ENCODE data around the gene RAD9B. TPM values are rescaled to one million over a fixed set of nuclear protein-coding genes. Genes with fewer than 3 reads are reported as not detected.

RAD9B gene
- total RNA-seq, 1 donor from 2014 or later: 0.64 TPM

DNA sequence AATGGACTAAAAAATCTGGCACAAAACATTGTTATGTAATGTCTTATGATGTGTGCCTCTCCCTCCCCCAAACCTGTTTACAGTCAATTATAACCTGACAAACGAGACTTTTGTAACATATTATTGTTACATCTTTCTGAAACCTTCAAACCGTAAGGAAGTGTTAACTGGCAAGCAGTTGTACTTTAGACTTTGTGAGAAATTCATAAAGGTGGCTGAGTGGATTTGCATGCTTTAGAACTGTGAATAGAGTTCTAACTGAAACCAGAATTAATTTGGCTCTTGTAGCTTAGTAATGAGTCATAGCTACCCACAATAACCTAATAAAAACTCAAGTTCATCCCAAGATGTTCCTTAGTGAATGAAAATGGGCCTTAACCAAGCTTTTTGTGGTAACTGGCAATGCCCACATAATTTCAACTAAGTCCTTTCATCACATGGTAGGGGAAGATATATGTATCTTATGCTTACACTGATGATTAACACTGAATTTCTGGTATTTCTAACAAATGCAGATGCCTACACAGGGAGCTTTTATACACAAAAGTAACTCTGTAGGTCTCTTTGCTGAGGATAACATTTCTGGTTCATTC lies 29.7 kb downstream of the RAD9B start:
- Mint-ChIP-seq H3K4me3 (ENCODE audit: unreplicated experiment) (no peak overlapping the region), H3K27me3 (ENCODE audit: unreplicated experiment) (no peaks in the 10 kb centered on the region), H3K36me3 (ENCODE audit: unreplicated experiment) (peaks cover 12% of the 10 kb centered on the region), H3K4me1 (ENCODE audit: unreplicated experiment) (no peaks in the 10 kb centered on the region), H3K27ac (ENCODE audit: unreplicated experiment) (no peak overlapping the region), H3K9me3 (ENCODE audit: unreplicated experiment) (no peaks in the 10 kb centered on the region)
- TF ChIP-seq, protein P1, sequence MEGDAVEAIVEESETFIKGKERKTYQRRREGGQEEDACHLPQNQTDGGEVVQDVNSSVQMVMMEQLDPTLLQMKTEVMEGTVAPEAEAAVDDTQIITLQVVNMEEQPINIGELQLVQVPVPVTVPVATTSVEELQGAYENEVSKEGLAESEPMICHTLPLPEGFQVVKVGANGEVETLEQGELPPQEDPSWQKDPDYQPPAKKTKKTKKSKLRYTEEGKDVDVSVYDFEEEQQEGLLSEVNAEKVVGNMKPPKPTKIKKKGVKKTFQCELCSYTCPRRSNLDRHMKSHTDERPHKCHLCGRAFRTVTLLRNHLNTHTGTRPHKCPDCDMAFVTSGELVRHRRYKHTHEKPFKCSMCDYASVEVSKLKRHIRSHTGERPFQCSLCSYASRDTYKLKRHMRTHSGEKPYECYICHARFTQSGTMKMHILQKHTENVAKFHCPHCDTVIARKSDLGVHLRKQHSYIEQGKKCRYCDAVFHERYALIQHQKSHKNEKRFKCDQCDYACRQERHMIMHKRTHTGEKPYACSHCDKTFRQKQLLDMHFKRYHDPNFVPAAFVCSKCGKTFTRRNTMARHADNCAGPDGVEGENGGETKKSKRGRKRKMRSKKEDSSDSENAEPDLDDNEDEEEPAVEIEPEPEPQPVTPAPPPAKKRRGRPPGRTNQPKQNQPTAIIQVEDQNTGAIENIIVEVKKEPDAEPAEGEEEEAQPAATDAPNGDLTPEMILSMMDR (IDR thresholded peaks at IDR 0.05): no peak
- no peak for DNase-seq (ENCODE audit: extremely low spot score, unreplicated experiment)

DNA sequence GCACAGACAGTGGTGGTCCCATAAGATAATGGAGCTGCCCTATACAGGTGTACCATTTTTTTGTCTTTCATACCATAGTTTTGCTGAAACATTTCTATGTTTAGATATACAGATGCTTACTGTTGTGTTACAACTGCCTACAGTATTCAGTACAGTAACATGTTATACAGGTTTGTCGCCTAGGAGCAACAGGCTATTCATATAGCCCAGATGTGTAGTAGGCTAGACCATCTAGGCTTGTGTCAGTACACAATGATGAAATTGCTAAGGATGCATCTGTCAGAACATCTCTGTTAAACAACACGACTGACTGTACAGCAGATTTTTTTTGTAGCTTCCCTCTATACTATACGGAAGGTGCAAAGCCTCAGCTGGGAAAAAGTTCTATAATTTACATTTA lies 30.5 kb downstream of the RAD9B start:
- Mint-ChIP-seq H3K36me3 (ENCODE audit: unreplicated experiment) (peaks cover 12% of the 10 kb centered on the region), H3K4me3 (ENCODE audit: unreplicated experiment) (no peak overlapping the region), H3K4me1 (ENCODE audit: unreplicated experiment) (no peaks in the 10 kb centered on the region), H3K9me3 (ENCODE audit: unreplicated experiment) (no peaks in the 10 kb centered on the region), H3K27me3 (ENCODE audit: unreplicated experiment) (no peaks in the 10 kb centered on the region), H3K27ac (ENCODE audit: unreplicated experiment) (no peak overlapping the region)
- no peak for DNase-seq (ENCODE audit: extremely low spot score, unreplicated experiment)
- TF ChIP-seq, protein P1 (IDR thresholded peaks at IDR 0.05): no peak

DNA sequence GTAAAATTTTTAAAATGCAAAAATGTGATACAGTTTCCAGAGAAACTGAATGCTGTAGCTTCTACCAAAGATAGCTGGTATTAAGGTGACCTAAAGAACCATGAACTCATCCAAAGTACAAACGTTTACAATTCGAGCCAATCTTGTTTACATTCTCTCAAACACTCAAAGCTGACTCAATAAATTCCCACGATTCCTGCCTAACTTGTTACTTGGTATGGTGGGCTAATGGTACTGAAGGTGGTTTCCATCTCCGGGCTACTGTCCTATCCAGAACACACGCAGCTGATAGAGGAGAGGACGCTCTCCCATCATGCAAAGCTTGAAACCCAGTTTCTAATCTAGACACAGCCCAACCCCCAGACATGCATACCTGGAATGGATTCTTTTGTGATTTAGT lies 31.5 kb downstream of the RAD9B start:
- Mint-ChIP-seq H3K27me3 (ENCODE audit: unreplicated experiment) (no peaks in the 10 kb centered on the region), H3K27ac (ENCODE audit: unreplicated experiment) (no peak overlapping the region), H3K4me1 (ENCODE audit: unreplicated experiment) (no peaks in the 10 kb centered on the region), H3K9me3 (ENCODE audit: unreplicated experiment) (no peaks in the 10 kb centered on the region), H3K4me3 (ENCODE audit: unreplicated experiment) (no peak overlapping the region), H3K36me3 (ENCODE audit: unreplicated experiment) (peaks cover 17% of the 10 kb centered on the region)
- TF ChIP-seq, protein P1 (IDR thresholded peaks at IDR 0.05): no peak
- DNase-seq (ENCODE audit: extremely low spot score, unreplicated experiment): no peak

DNA sequence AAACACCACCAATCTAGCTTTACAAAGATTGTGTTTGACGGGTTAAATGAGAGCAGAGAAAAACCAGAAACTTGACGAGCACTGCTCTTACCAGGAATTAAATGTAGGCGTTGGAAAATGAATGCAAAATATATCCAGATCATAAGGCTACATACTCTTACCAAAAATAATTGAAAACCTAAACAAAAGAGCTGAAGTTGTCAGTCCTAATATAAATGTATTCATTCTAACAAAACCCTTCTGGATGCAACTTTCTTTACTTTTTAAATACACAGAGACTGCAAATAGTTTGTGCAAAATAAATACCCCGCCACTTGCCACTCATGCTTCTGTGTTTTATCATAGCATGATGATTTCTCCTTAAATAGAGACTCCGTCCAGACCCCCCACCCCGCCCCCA lies 32.7 kb downstream of the RAD9B start:
- DNase-seq (ENCODE audit: extremely low spot score, unreplicated experiment): no peak
- Mint-ChIP-seq H3K27me3 (ENCODE audit: unreplicated experiment) (no peaks in the 10 kb centered on the region), H3K9me3 (ENCODE audit: unreplicated experiment) (no peaks in the 10 kb centered on the region), H3K36me3 (ENCODE audit: unreplicated experiment) (peaks cover 23% of the 10 kb centered on the region), H3K4me3 (ENCODE audit: unreplicated experiment) (no peak overlapping the region), H3K4me1 (ENCODE audit: unreplicated experiment) (no peaks in the 10 kb centered on the region), H3K27ac (ENCODE audit: unreplicated experiment) (no peak overlapping the region)
- TF ChIP-seq, protein P1 (IDR thresholded peaks at IDR 0.05): no peak

DNA sequence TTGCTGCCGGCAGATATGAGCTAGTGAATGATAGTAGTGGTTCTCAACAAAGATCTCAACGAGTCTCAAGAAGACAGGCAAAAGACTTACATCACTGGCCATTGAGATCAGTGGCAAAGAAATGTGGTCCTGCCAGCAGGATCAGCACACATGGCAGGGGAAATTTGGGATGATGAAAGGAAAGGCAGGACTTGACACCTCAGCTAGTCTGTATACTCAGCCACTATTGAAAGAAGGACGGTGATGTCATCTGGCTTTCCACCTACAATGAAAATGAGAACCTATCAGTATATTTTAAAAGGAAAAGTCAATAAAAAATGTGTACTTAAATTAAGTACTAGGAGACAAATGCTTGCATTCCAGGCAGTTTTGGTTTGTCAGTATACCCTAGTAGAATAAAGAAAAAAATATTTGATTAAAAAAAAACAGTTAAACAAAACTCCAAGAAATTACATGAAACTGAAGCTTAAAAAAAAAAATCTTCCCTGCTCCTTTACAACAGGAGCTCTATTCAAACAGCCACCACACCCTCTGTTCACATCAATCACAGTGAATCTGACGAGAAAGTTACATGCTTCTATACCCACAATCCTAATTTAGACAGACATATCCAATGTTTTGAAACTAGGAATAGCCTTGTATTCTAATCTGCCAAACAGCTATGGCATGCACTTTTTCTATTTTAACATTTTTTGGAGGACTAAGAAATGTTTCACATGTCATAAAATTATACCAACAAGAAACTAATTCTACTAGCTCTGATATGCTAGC lies 34.9 kb downstream of the RAD9B start:
- Mint-ChIP-seq H3K27ac (ENCODE audit: unreplicated experiment) (peak overlapping the region; percentile 20), H3K9me3 (ENCODE audit: unreplicated experiment) (no peaks in the 10 kb centered on the region), H3K27me3 (ENCODE audit: unreplicated experiment) (no peaks in the 10 kb centered on the region), H3K36me3 (ENCODE audit: unreplicated experiment) (peaks cover 19% of the 10 kb centered on the region), H3K4me1 (ENCODE audit: unreplicated experiment) (no peaks in the 10 kb centered on the region), H3K4me3 (ENCODE audit: unreplicated experiment) (no peak overlapping the region)
- no peak for DNase-seq (ENCODE audit: extremely low spot score, unreplicated experiment)
- TF ChIP-seq, protein P1 (IDR thresholded peaks at IDR 0.05): no peak

Data from osteocyte (in vitro differentiated cells).